H9 (cell line): ENCODE data around the gene IGF2R. TPM values are rescaled to one million over a fixed set of nuclear protein-coding genes. Genes with fewer than 3 reads are reported as not detected.

Experiments
- DNase-seq: peaks from one replicate; pipeline ENCODE4 v3.0.0-alpha.2; 2017
- H2AFZ ChIP-seq: one replicate; pipeline ENCODE4 v1.6.1; 2013; ENCODE audit warnings: mild to moderate bottlenecking, low read length, control low read depth, moderate library complexity
- H2AK5ac ChIP-seq: 2 replicates; pipeline ENCODE4 v1.6.1; 2013; ENCODE audit warnings: low read length, control low read depth, mixed read lengths; ENCODE audit not compliant: insufficient read length
- H2BK120ac ChIP-seq: one replicate; pipeline ENCODE4 v1.6.1; 2013; ENCODE audit warnings: low read depth, mild to moderate bottlenecking, low read length, control low read depth, inconsistent platforms; ENCODE audit not compliant: poor library complexity, severe bottlenecking
- H2BK12ac ChIP-seq: 2 replicates; pipeline ENCODE4 v1.6.1; 2013; ENCODE audit warnings: low read length, control low read depth, mixed read lengths, low read depth; ENCODE audit not compliant: insufficient read length
- H2BK15ac ChIP-seq: 2 replicates; pipeline ENCODE4 v1.6.1; 2013; ENCODE audit warnings: low read depth, low read length, control low read depth
- H2BK20ac ChIP-seq: one replicate; pipeline ENCODE4 v1.6.1; 2013; ENCODE audit warnings: low read depth, mild to moderate bottlenecking, low read length, control low read depth, inconsistent platforms; ENCODE audit not compliant: poor library complexity, severe bottlenecking
- H2BK5ac ChIP-seq: 2 replicates; pipeline ENCODE4 v1.6.1; 2013; ENCODE audit warnings: low read length, control low read depth, mixed read lengths; ENCODE audit not compliant: insufficient read length
- H3K14ac ChIP-seq: 2 replicates; pipeline ENCODE4 v1.6.1; 2013; ENCODE audit warnings: low read length, control low read depth; ENCODE audit not compliant: insufficient read depth
- H3K18ac ChIP-seq: 2 replicates; pipeline ENCODE4 v1.6.1; 2013; ENCODE audit warnings: low read depth, mild to moderate bottlenecking, mixed read lengths, low read length, control low read depth; ENCODE audit not compliant: insufficient read length
- H3K23ac ChIP-seq: 2 replicates; pipeline ENCODE4 v1.6.1; 2013; ENCODE audit warnings: low read length, control low read depth, mixed read lengths, low read depth; ENCODE audit not compliant: insufficient read length
- H3K23me2 ChIP-seq: 2 replicates; pipeline ENCODE4 v1.6.1; 2013; ENCODE audit warnings: low read depth, mild to moderate bottlenecking, mixed read lengths, low read length, control low read depth; ENCODE audit not compliant: insufficient read length, poor library complexity, severe bottlenecking
- H3K27ac ChIP-seq: 2 replicates; pipeline ENCODE4 v1.5.1; 2013; ENCODE audit warnings: low read length, control low read depth, mixed read lengths, low read depth; ENCODE audit not compliant: insufficient read length
- H3K27me3 ChIP-seq: 2 replicates; pipeline ENCODE4 v1.6.1; 2013; ENCODE audit warnings: low read length, control low read depth, inconsistent platforms; ENCODE audit not compliant: insufficient read depth
- H3K4ac ChIP-seq: 2 replicates; pipeline ENCODE4 v1.6.1; 2013; ENCODE audit warnings: low read depth, mild to moderate bottlenecking, control low read depth, inconsistent platforms, low read length, moderate library complexity
- H3K4me1 ChIP-seq: 2 replicates; pipeline ENCODE4 v1.6.1; 2013; ENCODE audit warnings: low read length, control low read depth, inconsistent platforms; ENCODE audit not compliant: insufficient read depth
- H3K4me2 ChIP-seq: 2 replicates; pipeline ENCODE4 v1.6.1; 2013; ENCODE audit warnings: low read length, control low read depth, mixed read lengths; ENCODE audit not compliant: insufficient read length, insufficient read depth
- H3K56ac ChIP-seq: 2 replicates; pipeline ENCODE4 v1.6.1; 2013; ENCODE audit warnings: low read depth, mild to moderate bottlenecking, mixed read lengths, low read length, control low read depth; ENCODE audit not compliant: insufficient read length
- H3K79me1 ChIP-seq: 2 replicates; pipeline ENCODE4 v1.6.1; 2013; ENCODE audit warnings: low read depth, mild to moderate bottlenecking, moderate library complexity, low read length, control low read depth, inconsistent platforms; ENCODE audit not compliant: insufficient read depth, poor library complexity, severe bottlenecking
- H3K79me2 ChIP-seq: 2 replicates; pipeline ENCODE4 v1.6.1; 2013; ENCODE audit warnings: low read length, control low read depth, inconsistent platforms; ENCODE audit not compliant: insufficient read depth
- H3K9ac ChIP-seq: 2 replicates; pipeline ENCODE4 v1.6.1; 2013; ENCODE audit warnings: low read length, control low read depth, mixed read lengths; ENCODE audit not compliant: insufficient read length; ENCODE audit errors: extremely low read depth
- H3K9me3 ChIP-seq: one replicate; pipeline ENCODE4 v1.6.1; 2013; ENCODE audit warnings: low read depth, low read length, inconsistent platforms; ENCODE audit not compliant: control insufficient read depth
- H3T11ph ChIP-seq: one replicate; pipeline ENCODE4 v1.6.1; 2013; ENCODE audit warnings: mild to moderate bottlenecking, low read length, control low read depth, inconsistent platforms
- H4K20me1 ChIP-seq: one replicate; pipeline ENCODE4 v1.6.1; 2013; ENCODE audit not compliant: control insufficient read depth, insufficient read length, insufficient read depth
- H4K5ac ChIP-seq: 2 replicates; pipeline ENCODE4 v1.6.1; 2013; ENCODE audit warnings: low read depth, mild to moderate bottlenecking, mixed read lengths, low read length, control low read depth; ENCODE audit not compliant: insufficient read length
- H4K8ac ChIP-seq: replicated peaks from 2 replicates; pipeline ENCODE4 v1.6.1; 2013; ENCODE audit warnings: low read length, control low read depth, mixed read lengths, low read depth; ENCODE audit not compliant: insufficient read length
- H4K91ac ChIP-seq: 2 replicates; pipeline ENCODE4 v1.6.1; 2013; ENCODE audit warnings: low read depth, mild to moderate bottlenecking, moderate library complexity, mixed read lengths, low read length, control low read depth; ENCODE audit not compliant: insufficient read length
- H3K27ac Mint-ChIP-seq, 3 experiments: 2 replicates in 2 of 3; 3 replicates in 1 of 3; pipeline ENCODE4 v1.8.0; 2020 to 2021; ENCODE audit warnings: mixed read lengths in 3 of 3, mild to moderate bottlenecking in 1 of 3, moderate library complexity in 1 of 3
- H3K27me3 Mint-ChIP-seq: 2 replicates; pipeline ENCODE4 v1.8.0; 2021; ENCODE audit warnings: low read depth, mild to moderate bottlenecking, moderate library complexity, mixed read lengths
- H3K36me3 Mint-ChIP-seq, 3 experiments: 2 replicates in 2 of 3; 3 replicates in 1 of 3; pipeline ENCODE4 v1.8.0; 2020 to 2021; ENCODE audit warnings: low read depth in 3 of 3, mixed read lengths in 3 of 3; ENCODE audit not compliant: insufficient read depth in 1 of 3
- H3K4me1 Mint-ChIP-seq, 2 experiments: 2 replicates each; pipeline ENCODE4 v1.8.0; 2020; ENCODE audit warnings: mixed read lengths in 2 of 2
- H3K4me3 Mint-ChIP-seq, 2 experiments: 2 replicates in 1 of 2; 3 replicates in 1 of 2; pipeline ENCODE4 v1.8.0; 2020 to 2021; ENCODE audit warnings: mild to moderate bottlenecking in 2 of 2, mixed read lengths in 2 of 2, moderate library complexity in 1 of 2
- H3K9me3 Mint-ChIP-seq, 2 experiments: 2 replicates in 1 of 2; 3 replicates in 1 of 2; pipeline ENCODE4 v1.8.0; 2020; ENCODE audit warnings: mild to moderate bottlenecking in 2 of 2, mixed read lengths in 2 of 2, moderate library complexity in 1 of 2
- CTCF ChIP-seq: fragments of 200-600 bp; sonication (generic); conservative IDR thresholded peaks from 3 replicates; pipeline ENCODE4 v1.8.0; 2021; ENCODE audit warnings: antibody characterized with exemption, mild to moderate bottlenecking
- WGBS: extraction: QIAGEN DNeasy Blood & Tissue Kit; methylation state at CpG from one replicate; pipeline ENCODE4 v1.1.7; 2013; ENCODE audit warnings: missing lambda C conversion rate, low lambda C conversion rate, mixed read lengths; ENCODE audit not compliant: insufficient read length; ENCODE audit errors: extremely low coverage; 5-methylcytosine and 5-hydroxymethylcytosine counted together
- total RNA-seq: library from RNA; stranded (reverse); gene quantifications from 2 replicates; pipeline ENCODE4 v1.2.1, GENCODE V29; 2021

Gene IGF2R
- total RNA-seq, 1 experiment from 2014 or later, result 66.7 TPM

GRCh38 chr6:160027076-160027475, 58.2 kb downstream of the IGF2R start:
- Mint-ChIP-seq H3K9me3 (no peaks in the 10 kb centered on the region), H3K4me3 (no peak overlapping the region), H3K27me3 (no peaks in the 10 kb centered on the region), H3K27ac (no peak overlapping the region), H3K36me3 (peaks cover 22 to 56% (median 52%) of the 10 kb centered on the region in 3 experiments; a peak in 6 of 7 replicates), H3K4me1 (peaks cover 0 to 8% of the 10 kb centered on the region in 2 experiments; a peak in 2 of 4 replicates)
- Histone ChIP-seq H2AK5ac (no peak overlapping the region), H3K23me2 (no peaks in the 10 kb centered on the region), H3K79me2 (no peaks in the 10 kb centered on the region), H3K9me3 (no peaks in the 10 kb centered on the region), H2AFZ (no peak overlapping the region), H3K56ac (no peak overlapping the region), H3K79me1 (no peaks in the 10 kb centered on the region), H3K27ac (no peak overlapping the region), H3T11ph (no peak overlapping the region), H4K20me1 (no peaks in the 10 kb centered on the region), H4K91ac (no peak overlapping the region), H3K4me1 (no peaks in the 10 kb centered on the region), H4K8ac (no peak overlapping the region), H2BK20ac (no peak overlapping the region), H2BK15ac (no peak overlapping the region), H3K23ac (no peak overlapping the region), H3K4ac (no peak overlapping the region), H2BK12ac (no peak overlapping the region), H3K9ac (no peak overlapping the region), H2BK5ac (no peak overlapping the region), H3K4me2 (no peak overlapping the region), H3K14ac (no peak overlapping the region), H3K27me3 (no peaks in the 10 kb centered on the region), H2BK120ac (no peak overlapping the region), H3K18ac (no peak overlapping the region), H4K5ac (no peak overlapping the region)
- WGBS, result no CpG with 5 or more reads among the region's 11 CpGs
- no peak for TF ChIP-seq CTCF
- DNase-seq, result no peak
